KOPT-K1 (cell line): ENCODE results near the gene CORIN.

Experiments
- H3K27ac ChIP-seq: fragments of 200-600 bp; sonication (generic); 2 replicates; pipeline ENCODE4 v1.5.1; 2016; ENCODE audit warnings: antibody characterized with exemption, mild to moderate bottlenecking, low read depth, low read length; ENCODE audit not compliant: poor library complexity, severe bottlenecking
- H3K36me3 ChIP-seq: fragments of 200-600 bp; sonication (generic); 2 replicates; pipeline ENCODE4 v1.5.1; 2017; ENCODE audit warnings: antibody characterized with exemption, mild to moderate bottlenecking, low read length, moderate library complexity; ENCODE audit not compliant: insufficient read depth
- H3K9me3 ChIP-seq: fragments of 200-600 bp; sonication (generic); 2 replicates; pipeline ENCODE4 v1.5.1; 2017; ENCODE audit warnings: antibody characterized with exemption, low read length, mild to moderate bottlenecking; ENCODE audit not compliant: insufficient read depth, poor library complexity, severe bottlenecking

CORIN gene

GRCh38 chr4:47674144-47674543 is 163.7 kb downstream of the CORIN start:
- Histone ChIP-seq H3K27ac (no peak overlapping the region), H3K9me3 (no peaks in the 10 kb centered on the region)

GRCh38 chr4:47672696-47673095 is 165.2 kb downstream of the CORIN start:
- H3K27ac ChIP-seq, result no peak overlapping the region

More at GRCh38 chr4:47674144-47674543, 163.7 kb downstream of the CORIN start:
- H3K36me3 ChIP-seq, result no peaks in the 10 kb centered on the region

GRCh38 chr4:47669946-47670345 is 167.9 kb downstream of the CORIN start:
- Histone ChIP-seq H3K9me3 (no peaks in the 10 kb centered on the region), H3K27ac (no peak overlapping the region), H3K36me3 (no peaks in the 10 kb centered on the region)

More at GRCh38 chr4:47672696-47673095, 165.2 kb downstream of the CORIN start:
- no peaks in the 10 kb centered on the region for H3K9me3 ChIP-seq
- H3K36me3 ChIP-seq, result no peaks in the 10 kb centered on the region

- H3K27ac ChIP-seq, result no peak overlapping the region
- H3K36me3 ChIP-seq, result no peaks in the 10 kb centered on the region
- H3K9me3 ChIP-seq, result no peaks in the 10 kb centered on the region
Measured at GRCh38 chr4:47668810-47669408, 169.0 kb downstream of the CORIN start.

- Histone ChIP-seq H3K36me3 (no peaks in the 10 kb centered on the region), H3K9me3 (no peaks in the 10 kb centered on the region), H3K27ac (no peak overlapping the region)
Measured at GRCh38 chr4:47668256-47668655, 169.6 kb downstream of the CORIN start.

- Histone ChIP-seq H3K27ac (no peak overlapping the region), H3K36me3 (no peaks in the 10 kb centered on the region), H3K9me3 (no peaks in the 10 kb centered on the region)
Measured at GRCh38 chr4:47667552-47667951, 170.3 kb downstream of the CORIN start.

- Histone ChIP-seq H3K27ac (no peak overlapping the region), H3K9me3 (no peaks in the 10 kb centered on the region), H3K36me3 (no peaks in the 10 kb centered on the region)
Measured at GRCh38 chr4:47664051-47664826, 173.6 kb downstream of the CORIN start.

- H3K9me3 ChIP-seq, result no peaks in the 10 kb centered on the region
Measured at GRCh38 chr4:47662975-47663374, 174.9 kb downstream of the CORIN start.

GRCh38 chr4:47661741-47662140 is 176.1 kb downstream of the CORIN start:
- no peaks in the 10 kb centered on the region for H3K36me3 ChIP-seq
- H3K27ac ChIP-seq, result no peak overlapping the region
- H3K9me3 ChIP-seq, result no peaks in the 10 kb centered on the region

More at GRCh38 chr4:47662975-47663374, 174.9 kb downstream of the CORIN start:
- Histone ChIP-seq H3K27ac (no peak overlapping the region), H3K36me3 (no peaks in the 10 kb centered on the region)

GRCh38 chr4:47659342-47659741 is 178.5 kb downstream of the CORIN start:
- no peak overlapping the region for H3K27ac ChIP-seq
- no peaks in the 10 kb centered on the region for H3K36me3 ChIP-seq
- H3K9me3 ChIP-seq, result no peaks in the 10 kb centered on the region

GRCh38 chr4:47654972-47655693 is 182.7 kb downstream of the CORIN start:
- H3K9me3 ChIP-seq, result no peaks in the 10 kb centered on the region
- H3K36me3 ChIP-seq, result no peaks in the 10 kb centered on the region
- H3K27ac ChIP-seq, result no peak overlapping the region

GRCh38 chr4:47652092-47652491 is 185.8 kb downstream of the CORIN start:
- H3K36me3 ChIP-seq, result no peaks in the 10 kb centered on the region
- no peak overlapping the region for H3K27ac ChIP-seq
- no peaks in the 10 kb centered on the region for H3K9me3 ChIP-seq

- Histone ChIP-seq H3K36me3 (no peaks in the 10 kb centered on the region), H3K9me3 (no peaks in the 10 kb centered on the region), H3K27ac (no peak overlapping the region)
Measured at GRCh38 chr4:47651231-47651630, 186.6 kb downstream of the CORIN start.

- no peaks in the 10 kb centered on the region for H3K36me3 ChIP-seq
- H3K9me3 ChIP-seq, result no peaks in the 10 kb centered on the region
- no peak overlapping the region for H3K27ac ChIP-seq
Measured at GRCh38 chr4:47650584-47651130, 187.2 kb downstream of the CORIN start.

GRCh38 chr4:47647544-47647943 is 190.3 kb downstream of the CORIN start:
- H3K36me3 ChIP-seq, result no peaks in the 10 kb centered on the region
- H3K27ac ChIP-seq, result no peak overlapping the region
- no peaks in the 10 kb centered on the region for H3K9me3 ChIP-seq
